Left kidney (tissue), 8 donors: ENCODE results near the gene UBA3. TPM values are rescaled to one million over a fixed set of nuclear protein-coding genes. Genes with fewer than 3 reads are reported as not detected.
A peak's percentile ranks its signal among the peaks of the same experiment; 100 is the strongest.

Experiments
- DNase-seq: peaks from one replicate; pipeline ENCODE4 v3.0.0-alpha.2; 2013
- long read RNA-seq, 8 donors: transcript quantifications; one replicate each; lab custom pipeline, GENCODE V29; 2026
- polyA plus RNA-seq: library from polyadenylated mRNA; unstranded; fragments of 120-200 nt; gene quantifications from one replicate; pipeline ENCODE4 v1.2.1, GENCODE V29; 2013; ENCODE audit not compliant: insufficient read length

The UBA3 gene
- polyA plus RNA-seq, result 87.6 TPM
- long read RNA-seq, donor 1, transcript UBA3-202 (18 exons, 2,154 nt), result major isoform, 11 of 18 reads
- long read RNA-seq, donor 1, partial matches to known transcripts, result 0 of 18 reads
- long read RNA-seq, donor 1, other reads (novel, unspliced or antisense), result 0 of 18 reads
- long read RNA-seq, donor 2, transcript UBA3-202 (18 exons, 2,154 nt), result major isoform, 5 of 51 reads
- long read RNA-seq, donor 2, partial matches to known transcripts, result 37 of 51 reads
- long read RNA-seq, donor 2, other reads (novel, unspliced or antisense), result 0 of 51 reads
- long read RNA-seq, donor 3, transcript UBA3-202 (18 exons, 2,154 nt), result major isoform, 9 of 41 reads
- long read RNA-seq, donor 3, partial matches to known transcripts, result 26 of 41 reads
- long read RNA-seq, donor 3, other reads (novel, unspliced or antisense), result 0 of 41 reads
- long read RNA-seq, donor 4, result 0 reads
- long read RNA-seq, donor 5, transcript UBA3-202 (18 exons, 2,154 nt), result major isoform, 21 of 29 reads
- long read RNA-seq, donor 5, transcript UBA3-201 (17 exons, 2,112 nt), result minor isoform, 7 of 29 reads
- long read RNA-seq, donor 5, partial matches to known transcripts, result 0 of 29 reads
- long read RNA-seq, donor 5, other reads (novel, unspliced or antisense), result 0 of 29 reads
- long read RNA-seq, donor 6, transcript UBA3-202 (18 exons, 2,154 nt), result major isoform, 7 of 48 reads
- long read RNA-seq, donor 6, transcript UBA3-201 (17 exons, 2,112 nt), result minor isoform, 5 of 48 reads
- long read RNA-seq, donor 6, partial matches to known transcripts, result 35 of 48 reads
- long read RNA-seq, donor 6, other reads (novel, unspliced or antisense), result 0 of 48 reads
- long read RNA-seq, donor 7, transcript UBA3-202 (18 exons, 2,154 nt), result major isoform, 10 of 316 reads
- long read RNA-seq, donor 7, partial matches to known transcripts, result 296 of 316 reads
- long read RNA-seq, donor 7, other reads (novel, unspliced or antisense), result 0 of 316 reads
- long read RNA-seq, donor 8, partial matches to known transcripts, result 12 of 16 reads
- long read RNA-seq, donor 8, other reads (novel, unspliced or antisense), result 0 of 16 reads

DNA sequence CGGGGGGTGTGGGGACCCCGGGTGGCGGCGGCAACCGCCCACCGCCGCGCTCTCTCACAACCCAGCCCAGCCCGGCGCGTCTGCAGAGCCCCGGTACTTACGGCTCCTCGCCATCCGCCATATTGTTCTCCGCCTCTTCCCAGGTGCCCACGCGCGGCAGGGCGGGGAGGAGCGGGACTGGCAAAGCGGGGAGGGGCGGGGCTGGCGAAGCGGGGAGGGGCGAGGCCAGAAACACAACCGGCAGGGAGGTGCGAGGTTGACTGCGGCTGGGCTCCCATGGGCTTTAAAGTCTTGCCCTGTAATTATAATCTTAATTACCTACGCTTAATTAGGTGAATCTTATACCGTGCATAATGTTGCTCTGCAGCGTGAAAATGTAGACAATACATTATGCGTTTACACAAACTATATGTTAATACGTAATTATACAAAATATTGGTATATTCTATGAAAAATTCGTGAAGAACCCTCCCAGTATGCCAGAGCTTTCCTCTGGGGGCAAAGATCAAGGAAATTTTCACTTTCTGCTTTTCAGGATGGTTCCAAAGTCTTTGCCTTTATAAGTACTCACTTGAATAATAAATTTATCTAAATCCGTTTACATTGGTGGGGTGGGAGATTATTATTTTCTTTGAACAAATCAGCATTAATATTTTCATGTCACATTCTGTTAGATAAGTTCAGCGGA, at the start of gene UBA3:
Gene UBA3, minus strand, starts transcription at position 133 of the 688 bp plus-strand sequence. Its CDS starts 12 bp downstream, at position 121.
- DNase-seq, result peak; percentile 85

DNA sequence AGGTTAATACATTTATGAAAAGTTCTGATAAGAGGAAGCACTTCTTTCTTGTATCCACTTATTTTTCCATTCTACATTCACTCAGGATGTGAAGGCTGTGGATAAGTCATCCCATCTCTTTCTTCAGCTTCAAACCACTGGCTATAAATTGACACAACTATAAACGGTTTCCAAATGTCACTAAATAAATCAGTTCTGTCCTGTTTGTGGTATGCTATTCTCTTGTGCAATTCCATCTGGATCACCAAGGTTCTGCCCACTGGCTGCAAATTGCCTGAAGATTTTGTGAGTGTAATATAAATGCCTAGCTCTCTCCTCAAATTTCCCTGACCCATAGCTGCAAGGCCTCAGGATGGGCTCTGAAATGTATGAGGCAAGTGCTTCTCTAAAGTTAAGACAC, 49.4 kb upstream of the UBA3 start:
- DNase-seq, result no peak

DNA sequence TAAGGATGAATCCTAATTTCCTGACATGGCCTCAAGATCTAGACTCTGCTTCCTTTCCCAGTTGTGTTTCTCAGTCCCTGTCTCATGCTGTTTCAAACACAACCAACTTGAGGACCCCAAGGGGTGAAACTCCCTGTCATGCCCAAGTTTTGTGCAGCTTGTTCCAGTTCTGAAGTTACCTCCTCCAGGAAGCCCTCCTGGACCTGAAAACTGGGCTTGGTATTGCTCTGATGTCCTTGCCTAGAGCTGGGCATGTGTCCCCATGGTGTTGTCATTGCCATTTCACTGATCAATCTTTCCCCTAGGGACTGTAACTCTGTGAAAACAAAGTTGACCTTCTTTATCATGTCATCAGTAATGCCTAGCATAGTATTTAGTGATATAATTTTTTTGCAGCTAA, 48.3 kb upstream of the UBA3 start:
- DNase-seq, result no peak

DNA sequence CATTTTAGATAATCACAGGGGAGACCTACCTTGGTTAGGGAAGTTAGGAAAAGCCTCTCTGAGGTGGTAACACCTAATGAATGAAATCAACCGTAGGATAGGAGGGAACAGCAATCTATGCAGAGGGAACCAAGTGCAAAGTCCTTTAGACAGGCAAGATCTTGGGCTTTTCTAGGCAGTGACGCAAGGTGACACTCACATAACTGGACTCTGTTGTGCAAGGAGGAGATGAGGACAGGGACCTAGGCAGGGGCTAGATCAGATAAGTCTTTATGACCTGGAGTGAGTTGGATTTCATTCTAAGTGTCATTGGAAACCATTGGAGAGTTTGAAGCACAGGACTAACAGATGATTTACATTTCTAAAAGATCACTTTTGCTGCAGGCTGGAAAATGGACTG, 46.8 kb upstream of the UBA3 start:
- DNase-seq, result no peak

DNA sequence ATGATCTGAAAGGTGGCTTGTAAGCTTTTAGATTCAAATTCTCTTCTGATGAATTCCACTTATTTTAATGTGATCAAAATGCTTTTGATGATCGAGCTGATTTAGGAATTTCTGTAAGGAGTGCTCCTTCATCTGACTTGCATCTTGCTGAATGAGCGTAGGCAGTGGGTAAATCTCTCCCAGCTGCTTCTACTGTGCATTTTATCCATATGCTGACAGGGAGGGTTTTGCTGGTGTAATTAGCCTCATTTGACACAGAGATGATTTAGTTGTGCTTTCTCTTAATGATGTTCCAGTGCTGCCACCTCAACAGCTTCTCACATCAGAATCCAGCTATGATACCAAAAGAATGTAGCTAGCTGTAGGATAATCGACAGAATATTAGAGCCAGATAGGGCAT, 46.1 kb upstream of the UBA3 start:
- no peak for DNase-seq

DNA sequence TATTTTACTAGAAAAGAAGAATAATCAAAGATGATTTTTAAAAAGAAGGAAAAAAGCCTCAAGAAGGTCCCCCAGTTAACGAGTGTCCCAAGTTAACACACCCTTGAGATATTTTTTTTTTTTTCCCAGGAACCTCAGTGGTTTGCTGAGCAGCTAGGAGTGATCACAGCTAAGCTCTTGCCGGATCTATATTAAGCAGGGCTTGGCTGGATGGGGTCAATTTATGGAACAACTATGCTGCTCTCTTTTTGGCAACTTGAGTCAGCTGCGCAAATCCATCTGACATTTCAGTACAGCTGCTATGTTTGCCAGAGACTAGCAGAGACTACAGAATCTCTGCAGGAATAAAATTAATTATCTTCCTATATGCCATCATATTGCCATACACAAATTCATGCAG, 42.2 kb upstream of the UBA3 start, which contains the start of gene LMOD3:
Gene LMOD3, minus strand, starts transcription at position 193 of the 400 bp plus-strand sequence. CDS start 209 bp downstream, outside the sequence.
- DNase-seq, result no peak

DNA sequence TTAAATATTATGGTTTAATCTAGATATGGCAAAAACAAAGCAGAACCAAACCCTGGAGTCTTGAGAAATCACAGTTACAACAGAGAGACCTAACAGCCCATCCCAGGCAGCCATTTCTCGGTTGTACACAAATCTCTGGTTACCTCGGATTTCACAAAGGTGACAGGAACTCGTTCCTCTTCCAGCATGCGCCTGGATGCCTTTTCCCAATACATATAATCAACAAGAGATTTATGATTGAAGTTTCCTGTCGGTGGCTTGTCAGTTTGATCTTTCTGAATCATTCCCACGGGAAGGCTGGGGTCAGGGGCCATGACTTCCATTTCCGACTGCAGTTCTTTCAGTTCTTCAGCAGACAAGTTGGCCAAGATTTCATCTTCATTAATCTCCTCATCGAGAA, 41.8 kb upstream of the UBA3 start:
- DNase-seq, result no peak

DNA sequence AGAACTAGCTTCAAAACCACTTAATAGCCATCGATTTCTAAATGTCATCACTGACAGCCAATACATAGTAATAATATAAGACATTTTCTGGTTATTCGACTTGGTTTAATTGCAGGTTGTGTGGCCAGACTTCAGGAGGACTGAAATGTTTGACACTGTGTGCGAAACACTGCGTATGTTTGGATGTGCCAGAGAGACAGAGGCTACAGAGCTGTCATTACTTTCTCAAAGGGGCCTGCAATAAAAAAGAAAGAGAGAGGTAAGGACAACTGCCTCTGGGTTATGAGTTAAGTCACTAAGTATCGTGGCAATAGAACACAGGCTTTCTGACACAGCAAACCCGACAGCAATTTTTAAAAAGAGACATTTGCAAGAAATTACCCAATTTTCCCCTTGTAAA, 41.3 kb upstream of the UBA3 start:
- DNase-seq, result no peak

DNA sequence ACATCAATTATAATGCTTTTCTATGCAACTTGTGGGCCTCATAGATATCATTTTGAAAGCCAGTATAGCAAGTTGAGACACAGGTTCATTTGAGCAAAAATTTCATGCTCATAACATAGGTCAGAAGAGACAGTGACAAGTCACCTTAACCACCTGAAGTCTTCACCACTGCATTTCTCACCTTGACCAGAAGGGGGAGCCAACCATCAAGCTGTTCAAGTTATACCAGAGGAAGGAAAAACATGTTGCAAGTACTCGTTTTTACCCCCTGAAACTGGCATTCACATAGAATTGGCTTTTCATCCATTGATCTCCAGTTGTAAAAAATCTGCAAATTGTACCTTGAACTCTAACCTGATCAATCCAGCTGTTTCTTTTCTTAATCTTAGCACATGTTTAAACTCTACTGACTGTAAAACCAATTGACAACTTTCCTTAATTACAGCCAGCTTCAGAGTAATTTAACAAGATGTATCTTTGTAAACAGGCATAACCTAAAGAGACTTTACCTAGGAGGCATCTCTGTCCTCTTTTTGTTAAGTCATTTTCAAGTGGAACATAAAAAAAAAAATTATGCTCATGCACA, 40.8 kb upstream of the UBA3 start:
- DNase-seq, result peak; percentile 80

DNA sequence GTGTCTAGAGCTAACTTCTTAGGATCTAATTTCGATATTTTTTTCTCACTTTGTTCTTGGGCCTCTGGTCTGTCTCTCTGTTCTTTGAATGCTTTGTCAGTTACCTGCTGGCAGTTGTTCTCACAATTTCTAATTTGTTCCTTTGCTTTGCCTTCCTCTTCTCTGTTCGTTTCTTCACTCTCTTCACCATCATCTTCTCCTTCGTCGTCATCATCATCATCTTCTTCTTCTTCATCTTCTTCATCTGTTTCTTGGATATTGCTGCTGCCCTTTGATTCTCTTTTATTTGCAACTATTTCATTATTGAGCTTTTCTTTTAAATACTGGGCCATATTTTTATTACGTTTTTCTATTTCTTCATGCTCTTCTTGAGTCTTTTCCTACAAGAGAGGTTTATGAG, 39.5 kb upstream of the UBA3 start:
- no peak for DNase-seq

DNA sequence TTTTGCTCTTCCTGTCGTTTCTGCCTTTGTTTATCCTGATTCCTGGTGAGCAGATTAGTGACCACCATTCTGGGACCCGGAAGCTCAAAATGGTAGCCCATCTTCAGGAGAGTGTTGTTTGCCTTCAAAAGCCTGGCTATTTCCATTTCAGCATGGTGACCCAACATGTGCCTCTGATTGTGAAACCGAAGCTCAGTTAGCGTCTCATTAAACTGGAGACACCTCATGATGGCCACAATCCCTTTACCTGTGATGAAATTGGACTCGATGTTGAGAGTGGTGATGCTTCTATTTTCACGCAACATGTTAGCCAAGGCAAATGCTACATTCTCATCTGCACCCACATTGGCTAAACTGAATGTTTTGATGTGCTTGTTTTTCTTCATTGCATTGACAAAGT, 39.0 kb upstream of the UBA3 start:
- DNase-seq, result no peak

DNA sequence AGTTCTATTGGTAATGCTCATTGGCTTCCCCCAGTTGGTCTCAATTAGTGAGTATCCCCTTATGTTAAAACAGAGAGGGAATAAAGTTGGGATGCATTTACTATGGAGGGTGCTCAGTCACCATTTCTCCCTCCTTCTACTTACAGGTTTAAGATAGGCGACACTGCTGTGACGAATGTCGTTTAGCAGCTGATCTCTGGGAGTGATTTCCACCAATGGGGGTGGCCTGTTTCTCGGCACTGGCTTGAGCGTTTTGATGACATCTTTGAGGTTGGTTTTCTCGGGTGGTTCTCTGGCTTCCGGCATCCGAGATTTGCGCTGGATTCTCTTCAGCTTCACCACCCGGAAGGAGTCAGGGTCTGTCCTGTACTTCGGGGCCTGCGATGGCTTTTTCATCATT, 38.4 kb upstream of the UBA3 start:
- no peak for DNase-seq

DNA sequence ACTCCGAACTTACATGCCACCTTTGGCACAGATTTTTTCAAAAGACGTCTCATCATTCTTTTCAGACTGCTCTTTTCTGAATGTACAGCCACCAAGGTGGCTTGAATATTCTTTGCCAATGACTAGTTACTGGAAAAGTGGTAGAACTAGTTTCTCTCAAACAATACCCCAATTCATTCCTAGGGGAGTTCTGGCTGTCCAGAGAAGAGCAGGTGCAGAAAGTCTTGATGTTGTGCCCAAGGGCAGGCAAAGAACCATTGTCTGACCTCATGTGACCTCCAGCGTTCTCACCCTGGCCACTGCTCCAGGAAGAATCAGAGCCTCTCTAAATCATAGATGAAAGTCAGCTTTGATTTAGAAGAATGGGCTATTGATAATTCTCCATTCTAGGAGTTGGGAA, 36.7 kb upstream of the UBA3 start:
- no peak for DNase-seq

DNA sequence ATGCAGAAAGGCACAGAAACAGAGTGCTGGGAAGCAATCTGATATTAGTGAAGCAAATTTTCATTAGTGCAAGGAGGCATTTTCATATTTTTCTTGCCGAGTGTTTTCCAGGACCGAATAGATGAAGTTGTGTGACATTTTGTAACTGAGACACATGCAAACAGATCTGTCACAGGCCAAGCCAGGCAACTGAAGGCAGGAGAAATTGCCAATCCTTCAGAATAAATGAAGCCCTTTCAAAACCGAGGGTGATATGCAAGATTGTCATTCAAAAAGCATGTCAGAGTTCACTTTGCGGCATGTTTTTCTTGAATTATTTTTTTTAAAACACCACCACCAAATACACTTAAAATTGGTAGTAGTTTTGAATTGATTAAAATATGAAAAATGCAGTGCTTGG, 36.0 kb upstream of the UBA3 start:
- DNase-seq, result no peak

DNA sequence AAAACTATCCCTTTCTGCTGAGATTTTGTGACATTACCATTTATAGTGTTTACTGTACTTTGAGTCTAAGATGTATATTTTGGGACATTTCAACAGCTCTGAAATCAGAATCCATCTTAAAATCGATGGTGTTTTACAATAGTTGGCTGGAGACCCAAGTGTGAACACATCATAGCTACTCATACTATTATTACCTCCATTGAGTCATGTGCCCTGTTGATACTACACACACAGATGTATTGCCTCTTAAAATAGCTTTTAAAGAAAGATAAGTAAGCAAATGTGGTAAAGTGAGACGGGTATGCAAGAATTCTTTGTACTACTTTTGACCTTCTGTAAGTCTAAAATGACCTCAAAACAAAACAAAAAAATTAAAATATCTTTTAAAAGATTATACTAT, 35.6 kb upstream of the UBA3 start:
- DNase-seq, result no peak

DNA sequence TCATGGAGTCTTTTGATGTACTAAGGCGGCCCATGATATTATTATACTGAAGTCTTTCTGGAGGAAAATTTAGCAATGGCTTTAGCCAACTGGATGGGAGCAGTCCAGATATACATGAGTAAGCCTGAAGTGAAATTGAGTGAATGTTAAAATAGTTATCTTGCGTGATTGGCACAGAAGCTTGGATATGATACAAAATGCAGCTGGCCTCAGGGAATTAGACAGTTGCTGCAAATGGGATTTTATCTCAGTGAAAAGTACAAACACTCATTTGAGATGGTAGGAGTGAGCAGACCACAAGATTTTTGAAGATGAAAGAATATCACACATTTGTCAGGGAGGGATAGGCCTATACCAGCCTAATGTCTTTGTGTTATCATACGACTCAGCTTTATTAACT, 33.4 kb upstream of the UBA3 start:
- DNase-seq, result no peak

DNA sequence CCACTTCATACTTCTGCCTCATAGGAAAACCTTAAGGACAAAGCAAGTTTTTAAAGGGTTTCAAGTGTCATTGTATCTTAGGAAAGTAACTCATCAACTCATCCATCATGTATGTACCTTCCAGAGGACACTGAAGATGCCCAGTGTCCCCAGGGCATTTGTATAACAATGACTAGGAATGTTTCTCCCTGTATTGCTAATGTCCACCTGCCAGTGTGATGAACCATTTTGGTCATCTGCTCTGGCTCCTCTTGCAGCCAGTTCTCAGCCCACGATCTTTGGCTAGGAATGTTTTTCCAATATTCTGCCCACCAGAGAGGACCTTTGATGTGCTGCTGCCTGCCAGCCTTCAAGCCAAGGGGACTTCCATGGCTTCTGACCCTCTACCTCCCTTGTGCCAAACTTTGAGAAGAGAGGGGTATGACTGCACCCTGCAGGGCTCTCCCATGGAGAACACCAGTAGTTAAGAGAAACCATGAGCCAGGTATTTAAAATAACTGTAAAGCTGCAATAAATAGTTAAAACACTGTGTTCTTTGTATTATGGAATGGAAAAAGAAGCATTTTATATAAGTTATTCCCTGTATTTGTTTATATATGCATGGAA, 30.9 kb upstream of the UBA3 start:
- DNase-seq, result no peak

DNA sequence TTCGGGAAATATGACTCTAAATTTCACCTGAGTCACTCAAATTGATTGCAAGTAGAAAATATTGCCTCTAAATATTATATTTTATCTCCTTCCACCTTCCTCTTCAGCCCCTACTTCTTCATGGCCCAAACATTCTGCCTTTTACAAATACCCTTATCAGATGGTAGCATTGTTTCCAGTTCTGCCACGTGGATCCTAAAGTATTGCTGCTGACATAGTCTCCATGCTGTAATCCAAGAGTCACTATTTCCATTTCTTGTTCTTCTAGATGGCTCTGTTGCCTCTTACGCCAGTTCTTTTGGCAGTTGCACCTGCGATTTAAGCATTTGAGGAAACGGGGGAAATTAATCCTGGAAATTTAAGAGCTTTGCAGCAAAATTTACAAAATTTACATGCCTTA, 28.6 kb upstream of the UBA3 start:
- no peak for DNase-seq

DNA sequence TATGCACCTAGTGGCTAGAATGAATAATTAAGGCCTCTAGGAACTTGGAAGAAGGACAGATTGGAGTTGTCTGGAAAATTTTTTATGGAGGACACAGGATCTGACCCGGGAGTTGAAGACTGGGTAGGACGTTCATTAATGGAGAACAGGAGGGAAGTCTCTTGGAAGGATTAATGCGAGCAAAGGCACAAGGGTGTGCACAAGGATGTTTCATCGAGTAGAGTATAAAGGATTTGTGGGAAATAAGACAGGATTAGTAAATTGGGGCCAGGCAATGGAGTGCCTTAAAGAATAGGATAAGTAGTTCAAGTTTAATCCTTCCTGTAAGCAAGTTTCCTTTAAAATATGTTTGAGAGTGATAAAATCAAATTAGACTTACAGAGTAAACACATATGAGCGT, 27.7 kb upstream of the UBA3 start:
- no peak for DNase-seq

DNA sequence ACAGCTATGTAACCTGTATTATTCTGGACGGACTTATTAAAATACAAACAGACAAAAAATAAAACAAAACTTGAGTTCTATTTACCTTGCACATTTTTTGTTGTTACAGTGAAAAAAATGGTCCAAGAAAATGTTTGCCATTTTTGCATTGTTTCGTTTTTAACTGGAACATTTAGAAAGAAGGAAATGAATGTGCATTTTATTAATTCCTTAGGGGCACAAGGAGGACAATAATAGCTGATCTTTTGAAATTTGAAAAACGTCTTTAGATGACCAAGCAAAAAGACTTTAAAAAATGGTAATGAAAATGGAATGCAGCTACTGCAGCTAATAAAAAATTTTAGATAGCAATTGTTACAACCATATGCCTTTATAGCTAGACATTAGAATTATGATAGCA, 25.2 kb upstream of the UBA3 start:
- no peak for DNase-seq

DNA sequence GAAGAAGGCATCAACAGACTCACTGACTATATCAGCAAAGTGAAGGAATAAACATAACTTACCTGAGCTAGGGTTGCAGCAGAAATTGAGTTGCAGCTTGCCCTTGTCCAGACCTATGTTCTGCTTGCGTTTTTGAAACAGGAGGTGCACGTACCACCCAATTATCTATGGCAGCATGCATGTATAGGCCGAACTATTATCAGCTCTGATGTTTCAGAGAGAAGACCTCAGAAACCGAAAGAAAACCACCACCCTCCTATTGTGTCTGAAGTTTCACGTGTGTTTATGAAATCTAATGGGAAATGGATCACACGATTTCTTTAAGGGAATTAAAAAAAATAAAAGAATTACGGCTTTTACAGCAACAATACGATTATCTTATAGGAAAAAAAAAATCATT, 24.4 kb upstream of the UBA3 start:
- no peak for DNase-seq
